Activated B cell treated with CpG ODN at 0.5 μM for 24 hours (primary cell): Measurements from ENCODE around the gene AARS2. TPM values are rescaled to one million over a fixed set of nuclear protein-coding genes. Genes with fewer than 3 reads are reported as not detected.
"Not testable (repeated sequence)": the region's sequence is repeated elsewhere in the genome, so short reads cannot be mapped to it uniquely, and the experiment has no call there.

ENCODE experiments used
- ATAC-seq: fragments of 200-7000 bp; cut with Tn5 transposase; one replicate; pipeline ENCODE4 v1.10.0; 2021; ENCODE audit warnings: low read depth, mild to moderate bottlenecking, moderate library complexity
- CTCF ChIA-PET: fragments of 350-600 bp; sonication (Branson Sonifier 250); formaldehyde crosslinking; loops from one replicate; lab custom pipeline; 2021; ENCODE audit warnings: antibody characterized with exemption; lab: Charles Lee
- POLR2A ChIA-PET: fragments of 350-600 bp; sonication (Branson Sonifier 250); formaldehyde crosslinking; loops from one replicate; lab custom pipeline; 2021; ENCODE audit warnings: antibody characterized with exemption; lab: Charles Lee
- DNase-seq: peaks from one replicate; pipeline ENCODE4 v3.0.0; 2022
- H3K27ac Mint-ChIP-seq: one replicate; pipeline ENCODE4 v1.8.0; 2020; ENCODE audit warnings: mixed read lengths
- H3K27me3 Mint-ChIP-seq: one replicate; pipeline ENCODE4 v1.8.0; 2021; ENCODE audit warnings: mixed read lengths
- H3K36me3 Mint-ChIP-seq: one replicate; pipeline ENCODE4 v1.8.0; 2021; ENCODE audit warnings: low read depth, mixed read lengths
- H3K4me1 Mint-ChIP-seq: one replicate; pipeline ENCODE4 v1.8.0; 2021; ENCODE audit warnings: mixed read lengths
- H3K4me3 Mint-ChIP-seq: one replicate; pipeline ENCODE4 v1.8.0; 2020; ENCODE audit warnings: mild to moderate bottlenecking, mixed read lengths
- H3K9me3 Mint-ChIP-seq: one replicate; pipeline ENCODE4 v1.8.0; 2020; ENCODE audit warnings: mixed read lengths
- CTCF ChIP-seq: fragments of 200-600 bp; IDR thresholded peaks from one replicate; pipeline ENCODE4 v1.8.0; 2022; ENCODE audit warnings: antibody characterized with exemption, mild to moderate bottlenecking
- intact Hi-C: fragments of 100-400 bp; cut with micrococcal nuclease; formaldehyde crosslinking; loops from one replicate; pipeline ENCODE4 v1.15.1; 2024
- total RNA-seq: library from RNA; stranded (reverse); gene quantifications from 2 replicates; pipeline ENCODE4 v1.2.3, GENCODE V29; 2022

Gene AARS2
- total RNA-seq, 1 donor from 2014 or later = 22.4 TPM

DNA sequence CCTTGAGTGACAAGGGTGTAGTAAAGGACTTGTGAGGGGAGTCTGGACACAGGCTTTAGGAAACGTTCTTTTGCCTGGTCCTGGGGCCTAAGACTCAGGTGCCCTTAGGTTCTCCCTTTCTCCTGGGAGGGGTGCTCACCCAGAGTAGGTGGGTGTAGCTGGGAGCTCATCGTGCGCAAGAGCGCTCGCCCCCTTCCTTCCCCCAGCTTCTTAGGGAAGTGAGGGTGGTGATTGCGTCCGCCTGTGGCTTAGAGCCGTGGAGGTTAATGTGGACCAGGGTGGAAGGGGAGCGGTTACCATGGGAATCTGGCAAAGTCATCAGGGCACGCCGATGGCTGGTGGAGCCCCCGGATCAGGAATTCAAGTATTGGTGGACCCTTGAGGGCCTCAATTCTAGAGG lies 3.3 kb upstream of the AARS2 start:
- peaks cover 7% of the 10 kb centered on the region for H3K36me3 Mint-ChIP-seq
- POLR2A ChIA-PET = no interaction called here
- peaks cover 14% of the 10 kb centered on the region for H3K4me1 Mint-ChIP-seq
- no peak for TF ChIP-seq CTCF
- H3K27me3 Mint-ChIP-seq = peaks cover 30% of the 10 kb centered on the region
- intact Hi-C loops = no loop called here
- H3K27ac Mint-ChIP-seq = no peak overlapping the region
- H3K4me3 Mint-ChIP-seq = no peak overlapping the region
- DNase-seq = no peak
- CTCF ChIA-PET = no interaction called here
- H3K9me3 Mint-ChIP-seq = no peaks in the 10 kb centered on the region
- no peak for ATAC-seq

GRCh38 chr6:44315951-44316350 lies 2.8 kb upstream of the AARS2 start:
- Mint-ChIP-seq H3K27me3 (peaks cover 30% of the 10 kb centered on the region), H3K27ac (no peak overlapping the region), H3K9me3 (no peaks in the 10 kb centered on the region), H3K4me1 (peaks cover 14% of the 10 kb centered on the region), H3K4me3 (no peak overlapping the region), H3K36me3 (peaks cover 11% of the 10 kb centered on the region)
- no peak for TF ChIP-seq CTCF
- ChIA-PET CTCF (interaction anchor here (1.5 kb wide), 1 partner anchor 49 kb away, joined by 5 read pairs; no protein-coding TSS in a partner anchor), POLR2A (no interaction called here)
- intact Hi-C loops = no loop called here
- no peak for ATAC-seq
- DNase-seq = no peak

GRCh38 chr6:44315516-44315915 lies 2.4 kb upstream of the AARS2 start:
- ChIA-PET POLR2A (no interaction called here), CTCF (interaction anchor here (1.5 kb wide), 1 partner anchor 48 kb away, joined by 5 read pairs; no protein-coding TSS in a partner anchor)
- H3K4me1 Mint-ChIP-seq = peaks cover 14% of the 10 kb centered on the region
- H3K36me3 Mint-ChIP-seq = peaks cover 15% of the 10 kb centered on the region
- ATAC-seq (no peak), DNase-seq (no peak)
- no peak for TF ChIP-seq CTCF
- H3K27me3 Mint-ChIP-seq = peaks cover 26% of the 10 kb centered on the region
- intact Hi-C loops = no loop called here
- H3K4me3 Mint-ChIP-seq = no peak overlapping the region
- no peaks in the 10 kb centered on the region for H3K9me3 Mint-ChIP-seq
- H3K27ac Mint-ChIP-seq = no peak overlapping the region

DNA sequence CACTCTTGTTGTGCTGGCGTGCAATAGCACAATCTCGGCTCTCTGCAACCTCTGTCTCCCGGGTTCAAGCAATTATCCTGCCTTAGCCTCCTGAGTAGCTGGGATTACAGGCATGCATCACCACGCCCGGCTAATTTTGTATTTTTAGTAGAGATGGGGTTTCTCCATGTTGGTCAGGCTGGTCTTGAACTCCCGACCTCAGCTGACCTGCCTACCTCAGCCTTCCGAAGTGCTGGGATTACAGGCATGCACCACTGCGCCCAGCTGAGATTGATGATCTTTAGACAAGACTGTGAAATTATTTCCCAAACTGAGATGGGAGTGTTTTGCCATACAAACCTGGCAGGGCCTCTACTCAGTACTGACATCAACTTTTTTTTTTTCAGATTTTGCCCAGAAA lies 1.5 kb upstream of the AARS2 start:
- H3K36me3 Mint-ChIP-seq = peaks cover 24% of the 10 kb centered on the region
- CTCF ChIA-PET = interaction anchor here (0.8 to 1.5 kb wide), 3 partner anchors 46 to 58 kb away, joined by 3 to 5 read pairs (median 4); no protein-coding TSS in a partner anchor
- H3K27ac Mint-ChIP-seq, POLR2A ChIA-PET, DNase-seq, intact Hi-C loops, H3K4me3 Mint-ChIP-seq, ATAC-seq, H3K9me3 Mint-ChIP-seq: not testable (repeated sequence)
- H3K4me1 Mint-ChIP-seq = peaks cover 14% of the 10 kb centered on the region
- peaks cover 19% of the 10 kb centered on the region for H3K27me3 Mint-ChIP-seq

DNA sequence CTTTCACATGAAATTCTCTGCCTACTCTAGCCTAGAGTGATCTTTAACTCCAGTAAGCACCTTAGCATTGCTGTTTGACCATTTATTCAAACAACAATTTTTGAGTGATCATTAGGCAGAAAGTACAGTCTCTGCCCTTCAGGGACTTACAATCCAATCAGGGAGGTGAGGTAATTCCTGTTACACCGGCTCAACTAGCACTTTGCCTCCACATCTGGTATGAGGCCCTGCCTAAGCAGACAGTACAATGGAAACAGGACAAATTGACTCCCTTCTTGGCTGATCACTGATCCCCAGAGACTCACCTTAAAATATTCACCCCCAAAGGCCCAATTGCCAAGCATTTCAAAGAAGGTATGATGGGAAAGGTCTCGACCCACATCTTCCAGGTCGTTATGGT lies 1.4 kb downstream of the AARS2 start:
- no peak for TF ChIP-seq CTCF
- Mint-ChIP-seq H3K4me1 (peaks cover 14% of the 10 kb centered on the region), H3K27me3 (no peaks in the 10 kb centered on the region), H3K4me3 (peak overlapping the region; percentile 96), H3K27ac (no peak overlapping the region), H3K9me3 (no peaks in the 10 kb centered on the region), H3K36me3 (peaks cover 51% of the 10 kb centered on the region)
- ChIA-PET POLR2A (interaction anchor here (0.6 to 2.0 kb wide), 2 partner anchors 65 to 74 kb away, joined by 6 to 18 read pairs; partner anchors contain the start of gene HSP90AB1), CTCF (interaction anchor here (2.0 kb wide), 1 partner anchor 44 kb away, joined by 6 read pairs; no protein-coding TSS in a partner anchor)
- intact Hi-C loops = loop anchor here (2.0 kb wide), 2 partner anchors 43 to 65 kb away; partner anchors contain the start of gene HSP90AB1
- ATAC-seq (no peak), DNase-seq (no peak)
